Calu3 (cell line): ENCODE measurements around the gene FAM13A. TPM values are rescaled to one million over a fixed set of nuclear protein-coding genes. Genes with fewer than 3 reads are reported as not detected.
"Not testable (repeated sequence)": the region's sequence is repeated elsewhere in the genome, so short reads cannot be mapped to it uniquely, and the experiment has no call there.

Experiments used
- BruUV-seq: library from RNA; stranded (reverse); fragments of 400-500 nt; replicated peaks from 2 replicates; lab custom pipeline; 2021; lab: Mats Ljungman, UMichigan
- CTCF ChIA-PET: fragments of 300-600 bp; sonication (Branson Sonifier 250); formaldehyde crosslinking; loops from one replicate; lab custom pipeline; 2022; ENCODE audit warnings: antibody characterized with exemption; lab: Charles Lee
- DNase-seq: peaks from one replicate; pipeline ENCODE4 v3.0.0; 2022
- H3K27ac Mint-ChIP-seq: one replicate; pipeline ENCODE4 v1.8.0; 2022; ENCODE audit warnings: mixed read lengths; ENCODE audit not compliant: unreplicated experiment
- H3K27me3 Mint-ChIP-seq: one replicate; pipeline ENCODE4 v1.8.0; 2022; ENCODE audit warnings: mixed read lengths; ENCODE audit not compliant: unreplicated experiment
- H3K36me3 Mint-ChIP-seq: one replicate; pipeline ENCODE4 v1.8.0; 2022; ENCODE audit warnings: mild to moderate bottlenecking, moderate library complexity, mixed read lengths; ENCODE audit not compliant: insufficient read depth, unreplicated experiment
- H3K4me1 Mint-ChIP-seq: one replicate; pipeline ENCODE4 v1.8.0; 2022; ENCODE audit warnings: mild to moderate bottlenecking, low read depth, mixed read lengths; ENCODE audit not compliant: unreplicated experiment
- H3K4me3 Mint-ChIP-seq: one replicate; pipeline ENCODE4 v1.8.0; 2022; ENCODE audit warnings: mild to moderate bottlenecking, low read depth, moderate library complexity, mixed read lengths; ENCODE audit not compliant: unreplicated experiment
- H3K9me3 Mint-ChIP-seq: one replicate; pipeline ENCODE4 v1.8.0; 2022; ENCODE audit warnings: low read depth, mixed read lengths; ENCODE audit not compliant: unreplicated experiment
- intact Hi-C: fragments of 100-400 bp; cut with micrococcal nuclease; formaldehyde crosslinking; loops from one replicate; pipeline ENCODE4 v1.10.0; 2022; ENCODE audit not compliant: unreplicated experiment
- total RNA-seq: library from RNA; stranded (reverse); gene quantifications from 2 replicates; pipeline ENCODE4 v1.2.3, GENCODE V29; 2022
- TF ChIP-seq, protein P1 (sequence below): fragments of 200-600 bp; IDR thresholded peaks from one replicate; pipeline ENCODE4 v1.8.0; 2022; ENCODE audit warnings: antibody characterized with exemption; ENCODE audit not compliant: unreplicated experiment

Gene FAM13A
- total RNA-seq, 1 experiment from 2014 or later = 13.5 TPM

DNA sequence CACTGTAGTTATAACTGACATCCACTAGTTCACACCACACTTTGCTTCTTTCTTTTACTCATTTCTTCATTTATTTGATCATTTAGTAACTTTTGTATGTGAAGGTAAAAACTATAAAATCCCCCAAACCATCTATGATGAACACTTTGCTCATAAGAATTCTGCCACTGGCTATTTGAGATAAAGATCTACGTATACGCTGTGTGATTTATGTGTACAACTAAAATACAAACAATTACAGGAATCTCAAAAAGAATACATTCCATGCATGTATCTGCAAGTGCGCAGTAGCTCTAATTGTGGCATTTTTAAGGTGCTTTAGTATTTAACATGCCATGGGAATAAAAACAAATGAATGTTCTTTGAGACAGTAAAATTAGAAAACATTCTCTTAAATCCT is 202.5 kb downstream of the FAM13A start:
- CTCF ChIA-PET = no interaction called here
- Mint-ChIP-seq H3K4me1 (no peaks in the 10 kb centered on the region), H3K27ac (no peak overlapping the region), H3K9me3 (no peaks in the 10 kb centered on the region), H3K27me3 (no peaks in the 10 kb centered on the region), H3K4me3 (no peak overlapping the region), H3K36me3 (no peaks in the 10 kb centered on the region)
- TF ChIP-seq, protein P1, sequence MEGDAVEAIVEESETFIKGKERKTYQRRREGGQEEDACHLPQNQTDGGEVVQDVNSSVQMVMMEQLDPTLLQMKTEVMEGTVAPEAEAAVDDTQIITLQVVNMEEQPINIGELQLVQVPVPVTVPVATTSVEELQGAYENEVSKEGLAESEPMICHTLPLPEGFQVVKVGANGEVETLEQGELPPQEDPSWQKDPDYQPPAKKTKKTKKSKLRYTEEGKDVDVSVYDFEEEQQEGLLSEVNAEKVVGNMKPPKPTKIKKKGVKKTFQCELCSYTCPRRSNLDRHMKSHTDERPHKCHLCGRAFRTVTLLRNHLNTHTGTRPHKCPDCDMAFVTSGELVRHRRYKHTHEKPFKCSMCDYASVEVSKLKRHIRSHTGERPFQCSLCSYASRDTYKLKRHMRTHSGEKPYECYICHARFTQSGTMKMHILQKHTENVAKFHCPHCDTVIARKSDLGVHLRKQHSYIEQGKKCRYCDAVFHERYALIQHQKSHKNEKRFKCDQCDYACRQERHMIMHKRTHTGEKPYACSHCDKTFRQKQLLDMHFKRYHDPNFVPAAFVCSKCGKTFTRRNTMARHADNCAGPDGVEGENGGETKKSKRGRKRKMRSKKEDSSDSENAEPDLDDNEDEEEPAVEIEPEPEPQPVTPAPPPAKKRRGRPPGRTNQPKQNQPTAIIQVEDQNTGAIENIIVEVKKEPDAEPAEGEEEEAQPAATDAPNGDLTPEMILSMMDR = no peak
- no TSS peak for BruUV-seq
- DNase-seq = no peak
- intact Hi-C loops = no loop called here

DNA sequence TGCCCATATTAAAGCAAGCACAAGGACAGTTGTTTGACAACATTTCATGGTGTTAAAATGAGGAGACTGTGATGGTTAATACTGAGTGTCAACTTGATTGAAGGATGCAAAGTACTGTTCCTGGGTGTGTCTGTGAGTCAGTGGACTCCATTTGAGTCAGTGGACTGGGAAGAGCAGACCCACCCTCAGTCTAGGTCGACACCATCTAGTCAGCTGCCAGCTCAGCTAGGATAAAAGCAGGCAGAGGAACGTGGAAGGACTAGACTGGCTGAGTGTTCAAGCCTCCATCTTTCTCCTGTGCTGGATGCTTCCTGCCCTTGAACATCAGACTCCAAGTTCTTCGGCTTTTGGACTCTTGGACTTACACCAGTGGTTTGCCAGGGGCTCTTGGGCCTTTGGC is 203.4 kb downstream of the FAM13A start:
- CTCF ChIA-PET, H3K27ac Mint-ChIP-seq, H3K9me3 Mint-ChIP-seq, BruUV-seq, H3K4me3 Mint-ChIP-seq, DNase-seq, H3K36me3 Mint-ChIP-seq, H3K27me3 Mint-ChIP-seq, H3K4me1 Mint-ChIP-seq, intact Hi-C loops: not testable (repeated sequence)

DNA sequence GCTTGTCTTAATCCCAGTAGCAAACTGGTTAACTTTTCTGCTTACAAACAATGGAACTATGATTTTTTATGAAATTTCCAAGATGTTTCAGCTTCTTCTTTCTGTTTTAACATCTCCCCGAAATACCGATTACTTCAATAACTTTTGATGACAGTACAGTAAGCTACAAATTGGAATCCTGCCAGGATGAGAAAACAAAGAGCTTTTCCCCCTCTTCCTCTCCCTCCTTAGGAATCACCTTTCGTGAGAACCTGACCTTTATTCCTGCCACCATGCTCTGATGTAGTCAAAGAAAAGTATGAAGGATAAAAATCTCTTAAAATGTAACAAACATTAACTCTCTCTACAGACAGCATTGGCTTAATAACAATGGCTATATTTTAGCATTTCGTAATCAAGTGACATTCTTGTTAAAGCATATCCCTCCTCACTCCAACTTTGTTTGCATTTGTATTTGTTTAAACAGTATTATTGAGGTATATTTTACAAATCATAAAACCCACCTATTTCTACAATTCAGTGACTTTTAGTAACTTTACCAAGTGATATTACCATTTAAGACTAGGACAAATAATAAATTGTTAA is 210.7 kb downstream of the FAM13A start:
- Mint-ChIP-seq H3K36me3 (no peaks in the 10 kb centered on the region), H3K4me1 (peaks cover 23% of the 10 kb centered on the region), H3K9me3 (no peaks in the 10 kb centered on the region), H3K4me3 (no peak overlapping the region), H3K27me3 (no peaks in the 10 kb centered on the region), H3K27ac (no peak overlapping the region)
- intact Hi-C loops = no loop called here
- DNase-seq = no peak
- no TSS peak for BruUV-seq
- TF ChIP-seq, protein P1 = no peak
- CTCF ChIA-PET = no interaction called here

DNA sequence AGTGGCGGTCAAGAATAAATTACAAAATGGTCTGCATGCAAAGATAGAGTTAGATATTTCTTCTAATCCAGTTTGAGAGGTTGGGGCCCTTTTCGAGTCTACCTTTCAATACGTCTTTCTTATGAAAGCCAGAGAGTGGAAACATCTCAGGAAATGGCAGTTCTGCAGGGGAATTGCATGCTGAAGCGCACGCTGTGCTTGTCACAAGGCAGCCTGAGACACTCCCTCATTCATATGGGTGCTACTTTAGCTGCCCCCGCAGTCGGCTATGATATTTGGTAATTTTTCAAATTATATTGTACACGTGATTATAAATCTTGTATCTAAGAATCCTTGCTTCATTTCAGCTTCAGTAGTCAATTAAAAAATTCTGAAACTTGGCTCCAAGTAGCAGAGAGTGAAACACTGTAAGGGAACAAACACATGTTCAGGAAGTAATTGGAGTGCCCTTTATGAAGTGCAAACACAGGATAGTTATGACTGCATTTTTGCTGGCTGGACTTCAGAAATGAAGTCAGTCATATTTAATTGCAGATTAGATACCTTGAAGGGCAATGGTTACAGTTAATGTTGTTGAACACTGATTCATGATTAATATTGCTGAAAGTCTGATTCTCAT is 213.8 kb downstream of the FAM13A start:
- Mint-ChIP-seq H3K27ac (no peak overlapping the region), H3K27me3 (no peaks in the 10 kb centered on the region), H3K4me1 (peaks cover 23% of the 10 kb centered on the region), H3K4me3 (no peak overlapping the region), H3K9me3 (no peaks in the 10 kb centered on the region), H3K36me3 (no peaks in the 10 kb centered on the region)
- TF ChIP-seq, protein P1 = no peak
- intact Hi-C loops = no loop called here
- no peak for DNase-seq
- no TSS peak for BruUV-seq
- CTCF ChIA-PET = no interaction called here

DNA sequence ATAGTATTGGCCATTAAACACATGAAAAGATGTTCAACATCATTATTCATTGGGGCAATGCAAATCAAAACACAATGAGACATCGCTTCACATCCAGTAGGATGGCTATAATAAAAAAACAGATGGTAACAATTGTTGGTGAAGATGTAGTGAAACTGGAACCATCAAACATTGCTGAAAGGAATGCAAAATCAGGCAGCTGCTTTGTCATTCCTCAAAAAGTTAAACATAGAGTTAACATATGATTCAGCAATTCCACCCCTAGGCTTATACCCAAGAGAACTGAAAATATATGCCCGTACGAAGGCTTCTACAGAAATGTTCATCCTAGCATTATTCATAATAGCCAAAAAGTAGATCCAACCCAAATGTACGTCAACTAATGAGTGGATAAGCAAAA is 215.3 kb downstream of the FAM13A start:
- Mint-ChIP-seq H3K36me3 (no peaks in the 10 kb centered on the region), H3K27me3 (no peaks in the 10 kb centered on the region), H3K4me1 (peaks cover 23% of the 10 kb centered on the region), H3K27ac (no peak overlapping the region), H3K4me3 (no peak overlapping the region), H3K9me3 (no peaks in the 10 kb centered on the region)
- CTCF ChIA-PET = no interaction called here
- no TSS peak for BruUV-seq
- DNase-seq = no peak
- intact Hi-C loops = no loop called here
- TF ChIP-seq, protein P1 = no peak
